Right renal cortex interstitium (tissue), 3 donors: ENCODE measurements around the gene TMEM108. TPM values are rescaled to one million over a fixed set of nuclear protein-coding genes. Genes with fewer than 3 reads are reported as not detected.

Experiments
- DNase-seq, 3 donors: peaks; one replicate each; pipeline ENCODE4 v3.0.0-alpha.2; 2013; ENCODE audit warnings: low read depth in 3 of 3, low spot score in 2 of 3
- polyA plus RNA-seq, 3 donors: library from polyadenylated mRNA; unstranded; fragments of 120-200 nt; gene quantifications; one replicate each; pipeline ENCODE4 v1.2.1, GENCODE V29; 2013; ENCODE audit not compliant: insufficient read length in 3 of 3

Gene TMEM108
- polyA plus RNA-seq, 3 donors: 1.5 to 3.2 (median 2.3) TPM

DNA sequence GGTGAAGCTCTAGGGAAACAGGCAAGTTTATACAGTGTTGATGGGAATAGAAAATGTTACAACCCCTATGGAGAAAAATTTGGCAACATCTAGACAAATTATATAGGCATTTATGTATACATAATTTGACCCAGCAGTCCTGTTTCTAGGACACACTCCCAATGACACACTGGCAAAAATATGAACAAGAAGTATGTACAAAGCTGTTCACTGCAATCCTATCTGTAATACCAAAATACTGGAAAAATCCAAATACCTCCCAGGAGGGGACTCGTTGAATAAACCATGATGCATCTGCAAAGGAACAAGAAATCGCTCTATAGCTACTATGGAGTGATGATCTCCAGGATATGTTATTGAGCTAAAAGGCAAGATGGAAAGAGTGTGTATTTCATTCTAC, 370.2 kb downstream of the TMEM108 start:
- DNase-seq: no peak

DNA sequence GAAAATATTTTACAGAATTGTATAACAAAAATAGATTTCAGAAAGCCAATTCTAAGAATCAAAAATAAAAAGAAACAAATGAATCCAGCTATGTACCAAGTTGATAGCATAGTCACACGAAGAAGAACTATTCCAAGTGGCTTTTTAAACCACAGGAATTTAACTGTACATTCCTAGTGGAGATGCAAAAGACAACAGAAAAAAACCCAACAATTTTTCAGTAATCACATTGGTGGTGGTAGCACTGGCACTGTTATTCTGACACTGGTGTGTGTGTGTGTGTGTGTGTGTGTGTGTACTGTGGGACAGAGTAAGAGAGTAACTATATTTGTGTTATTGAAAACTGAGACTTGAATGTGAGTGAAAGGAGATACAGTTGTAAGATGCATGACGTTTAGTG, 370.8 kb downstream of the TMEM108 start:
- no peak for DNase-seq

DNA sequence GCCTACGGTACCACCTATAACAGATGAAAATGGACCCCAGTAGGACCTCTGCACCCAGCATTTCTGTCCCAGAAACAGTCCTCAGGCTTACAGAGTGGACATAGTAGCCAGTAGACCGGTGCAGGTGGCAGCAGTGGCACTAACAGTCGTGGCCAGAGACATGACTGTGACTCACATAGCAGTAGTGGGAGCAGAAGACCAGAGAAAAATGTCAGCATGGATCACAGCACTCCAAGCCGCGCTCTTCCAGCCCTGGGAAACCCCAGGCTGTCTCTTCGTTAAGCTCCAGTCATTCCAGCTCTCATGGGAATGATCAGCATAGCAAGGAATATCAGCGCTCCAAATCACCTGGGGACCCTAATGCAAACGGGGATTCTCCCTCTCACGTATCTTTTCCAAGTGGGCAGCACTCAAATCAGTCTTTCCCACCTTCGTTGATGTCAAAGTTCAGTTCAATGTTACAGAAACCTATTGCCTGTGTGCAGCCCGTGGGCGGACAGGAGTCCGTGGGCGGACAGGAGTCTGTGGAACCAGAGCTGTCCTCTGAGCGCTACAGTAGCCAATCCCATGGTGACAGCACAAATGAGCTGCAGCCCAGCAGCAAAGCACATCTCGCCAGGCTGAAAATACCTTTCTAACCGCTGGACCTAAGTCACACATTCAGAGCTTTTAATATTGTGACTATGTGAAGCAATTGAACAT, 372.2 kb downstream of the TMEM108 start:
- DNase-seq: no peak

DNA sequence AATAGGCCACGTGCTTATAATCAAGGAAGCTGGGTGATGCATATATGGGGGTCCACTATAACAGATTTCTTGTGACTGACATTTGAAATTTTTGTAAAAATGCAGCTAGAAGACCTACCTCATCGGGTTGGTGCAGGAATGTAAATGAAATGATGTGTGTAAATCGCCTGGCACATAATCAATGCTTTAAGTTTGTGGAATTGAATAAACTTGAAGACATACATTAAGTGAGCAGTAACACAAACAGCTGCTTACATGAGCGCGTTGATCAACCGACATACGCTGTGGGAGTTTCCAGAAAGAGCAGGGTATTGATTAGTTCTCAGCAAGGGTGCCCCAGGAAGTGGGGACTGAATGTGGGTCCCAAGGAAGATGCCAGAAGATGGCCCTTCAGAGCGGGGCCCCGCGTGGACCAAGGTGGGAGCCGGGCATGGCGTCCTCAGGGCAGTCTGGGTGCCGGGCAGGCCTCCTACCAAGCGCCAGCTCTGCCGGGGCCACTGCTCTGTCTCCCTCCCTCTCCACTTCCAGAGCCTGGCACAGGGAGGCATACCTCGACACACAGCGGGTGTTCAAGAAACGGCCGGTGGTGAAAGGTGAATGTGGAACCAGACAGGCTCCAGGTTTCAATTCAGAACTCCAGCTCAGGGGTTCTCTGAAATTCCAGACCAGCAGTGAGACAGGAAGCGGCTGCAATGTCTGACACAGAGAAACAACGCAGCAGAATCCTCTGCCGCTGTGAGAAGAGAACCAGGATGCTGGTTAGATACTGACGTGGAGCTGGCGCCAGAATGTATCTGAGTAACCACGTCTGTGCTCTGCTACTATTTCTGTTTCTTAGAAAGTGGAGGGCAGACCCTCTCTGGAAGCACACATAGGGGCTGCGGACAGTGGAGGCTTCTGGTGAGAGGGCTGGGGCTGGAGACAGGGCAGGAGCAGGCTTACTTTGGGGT, 374.3 kb downstream of the TMEM108 start:
- DNase-seq: no peak

DNA sequence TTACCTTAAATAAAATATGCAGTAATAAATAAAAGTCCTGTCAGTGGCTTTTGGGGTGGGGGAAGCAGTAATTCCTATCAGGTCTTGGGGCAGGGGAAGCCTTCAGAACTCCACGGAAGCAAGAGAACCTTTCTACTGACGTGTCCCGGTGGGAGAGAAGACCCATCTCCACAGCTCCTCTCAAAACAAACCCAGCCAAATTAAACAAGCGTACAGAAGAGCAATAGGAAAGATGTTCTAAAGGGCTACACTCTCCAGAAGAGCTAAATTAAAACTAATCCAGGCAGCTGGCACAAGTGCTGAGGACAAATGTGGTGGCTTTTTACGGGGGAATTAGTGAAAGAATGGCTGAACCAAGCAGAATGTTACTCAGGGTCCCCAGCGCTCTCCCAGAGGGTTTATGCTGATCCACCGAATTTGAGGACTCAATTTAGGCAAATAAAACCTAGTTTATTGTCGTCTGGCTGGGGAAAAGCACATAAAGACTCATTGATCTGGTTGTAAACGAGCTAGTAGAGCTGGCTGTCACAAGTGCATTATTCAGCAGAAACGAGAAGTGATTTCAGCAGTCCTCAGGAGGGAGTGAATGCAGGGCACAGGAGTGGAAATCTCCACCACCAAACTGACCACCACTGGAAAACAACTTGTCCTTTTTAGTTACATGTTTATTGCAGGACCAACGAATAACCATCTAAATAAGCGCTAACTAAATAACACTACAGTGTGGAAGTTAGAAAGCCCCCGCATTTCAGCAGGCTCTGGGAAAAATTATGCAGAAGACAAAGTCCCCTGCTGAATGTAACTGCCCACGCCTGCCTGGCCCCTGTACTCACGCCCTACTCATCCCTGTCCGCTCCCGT, 375.2 kb downstream of the TMEM108 start:
- DNase-seq: no peak

DNA sequence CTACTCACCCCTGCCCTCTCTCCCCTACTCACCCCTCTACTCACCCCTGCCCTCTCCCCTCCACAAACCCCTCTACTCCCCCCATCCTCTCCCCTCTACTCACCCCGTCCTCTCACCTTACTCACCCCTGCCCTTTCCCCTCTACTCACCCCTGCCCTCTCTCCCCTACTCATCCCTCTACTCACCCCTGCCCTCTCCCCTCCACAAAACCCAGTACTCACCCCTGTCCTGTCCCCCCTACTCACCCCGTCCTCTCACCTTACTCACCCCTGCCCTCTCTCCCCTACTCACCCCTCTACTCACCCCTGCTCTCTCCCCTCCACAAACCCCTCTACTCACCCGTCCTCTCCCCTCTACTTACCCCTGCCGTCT, 375.8 kb downstream of the TMEM108 start:
- DNase-seq: no peak

DNA sequence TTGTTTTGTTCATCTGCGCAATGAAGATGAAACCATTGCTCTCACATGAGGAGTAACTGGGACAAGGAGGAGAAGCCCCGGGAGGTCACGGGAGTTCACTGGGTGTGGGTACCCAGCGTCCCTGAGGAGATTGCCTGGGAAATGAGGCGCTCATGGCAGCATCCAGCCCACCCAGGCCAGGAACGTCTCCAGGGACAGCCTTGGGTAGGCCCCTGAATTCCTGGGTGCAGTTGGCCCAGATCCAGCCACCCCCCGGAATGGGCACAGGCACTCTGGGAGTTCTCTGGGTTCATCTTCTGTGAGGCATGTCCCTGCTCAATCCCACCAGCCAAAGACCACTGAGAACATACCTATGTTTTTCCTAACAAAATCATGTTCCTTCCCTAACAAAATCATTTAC, 380.2 kb downstream of the TMEM108 start:
- DNase-seq: no peak

DNA sequence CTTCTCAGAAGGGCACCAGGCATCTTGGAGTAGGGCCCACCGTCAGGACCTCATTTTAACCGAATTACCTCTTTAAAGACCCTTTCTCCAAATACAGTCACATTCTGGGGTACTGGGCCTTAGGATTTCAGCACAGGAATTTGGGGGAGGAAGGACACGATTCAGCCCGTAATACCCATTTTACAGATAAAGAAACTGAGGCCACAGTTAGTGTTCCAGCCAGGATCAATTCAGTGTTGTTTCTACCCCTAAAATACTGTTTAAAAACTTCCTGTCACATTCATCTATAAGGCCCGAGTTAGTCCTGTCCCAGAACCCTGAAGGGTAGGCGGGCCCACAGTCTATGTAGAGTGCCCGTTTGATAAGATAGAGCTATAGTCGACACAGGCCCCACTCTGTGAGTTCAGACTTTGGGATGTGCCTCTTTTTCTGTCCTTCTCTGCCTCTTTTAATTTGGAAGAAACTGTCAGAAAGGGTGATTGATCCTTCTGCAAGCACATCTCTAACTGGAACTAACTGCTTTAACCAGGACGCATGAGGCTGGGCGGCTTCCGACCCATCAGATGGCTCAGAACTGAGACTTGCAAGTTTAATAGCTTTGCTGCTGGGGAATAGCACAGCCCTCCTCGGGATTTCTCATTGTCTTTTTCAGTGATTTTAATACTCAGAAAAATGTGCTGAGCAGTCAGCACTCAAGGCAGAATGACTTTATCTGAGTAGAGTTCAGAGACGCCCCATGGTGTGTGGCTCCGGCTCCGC, 381.1 kb downstream of the TMEM108 start:
- DNase-seq: no peak

DNA sequence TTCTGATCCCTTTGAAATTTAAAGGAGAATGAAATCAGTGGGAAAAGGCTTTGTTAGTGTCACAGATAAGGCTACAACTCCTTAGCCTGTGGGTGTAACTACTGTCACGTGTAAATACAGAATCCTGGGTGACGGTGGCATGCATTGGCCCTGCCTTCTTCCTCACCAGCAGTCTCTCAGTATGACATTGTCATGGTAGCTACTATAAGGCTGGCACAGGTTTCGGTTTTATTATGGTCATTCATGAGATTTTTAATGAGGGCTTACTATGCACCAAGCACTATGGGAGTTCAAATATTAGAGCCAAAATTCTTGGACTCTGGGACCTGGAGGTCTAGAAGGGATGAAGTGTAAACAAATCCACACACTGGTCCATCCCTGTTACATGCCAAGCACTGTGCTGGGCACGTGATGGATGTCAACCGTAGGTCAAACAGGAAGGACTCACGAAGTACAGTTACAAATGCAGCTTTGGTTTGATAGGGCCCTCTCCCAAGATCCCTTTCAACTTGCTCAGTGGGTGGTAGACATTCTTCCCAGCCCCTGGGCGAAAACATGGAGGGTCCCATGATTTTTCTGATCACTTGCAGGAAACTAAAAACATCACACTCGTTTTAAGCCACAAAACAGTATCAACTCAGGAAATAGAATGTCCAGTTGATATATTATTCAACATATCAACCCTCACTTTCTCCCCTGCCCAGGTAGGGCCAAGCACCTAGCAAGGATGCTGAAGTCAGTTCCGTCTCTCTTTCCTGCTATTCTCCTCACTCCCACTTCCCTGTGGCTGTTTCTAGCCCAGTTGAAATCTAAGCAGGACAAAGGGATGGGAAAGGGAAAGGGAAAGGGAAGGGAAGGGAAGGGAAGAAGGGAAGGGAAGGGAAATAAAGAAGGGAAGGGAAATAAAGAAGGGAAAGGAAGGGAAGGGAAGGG, 387.0 kb downstream of the TMEM108 start:
- no peak for DNase-seq

DNA sequence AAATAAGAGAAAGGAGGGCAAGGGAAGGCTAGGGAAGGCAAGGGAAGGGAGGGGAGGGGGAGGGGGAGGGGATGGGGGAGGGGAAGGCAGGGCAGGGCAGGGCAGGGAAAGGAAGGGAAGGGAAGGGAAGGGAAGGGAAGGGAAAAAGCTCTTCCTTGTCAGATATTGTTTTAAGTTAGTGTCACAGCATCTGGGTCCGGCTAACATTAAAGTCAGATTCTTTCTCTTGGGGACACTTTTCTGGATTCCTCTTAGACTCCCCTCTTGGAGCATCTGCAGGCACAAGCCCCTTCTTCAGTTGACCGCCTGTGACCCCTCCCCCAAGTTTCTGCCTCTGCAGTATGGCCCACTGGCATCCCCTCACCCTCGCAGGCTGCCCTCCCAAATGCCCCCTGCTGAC, 387.7 kb downstream of the TMEM108 start:
- DNase-seq: no peak

DNA sequence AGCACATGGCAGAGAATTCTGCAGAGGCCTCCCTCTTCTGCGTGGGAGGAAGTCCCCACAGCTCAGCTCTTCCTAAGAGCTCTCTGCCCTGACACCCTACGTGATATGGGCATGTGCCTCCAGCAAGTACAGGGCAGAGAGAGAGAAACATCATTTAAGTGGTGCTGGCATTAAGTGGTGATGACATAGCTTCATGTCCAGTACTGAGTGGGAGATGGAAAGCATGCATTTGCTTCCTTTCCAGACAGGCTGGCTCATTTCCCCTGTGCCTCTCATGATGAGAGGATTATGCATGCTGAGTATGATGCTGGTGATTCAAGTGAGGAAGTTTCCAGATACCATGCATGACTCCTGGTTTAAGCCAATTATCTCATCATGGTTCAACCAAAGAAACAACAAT, 388.5 kb downstream of the TMEM108 start:
- DNase-seq: no peak

DNA sequence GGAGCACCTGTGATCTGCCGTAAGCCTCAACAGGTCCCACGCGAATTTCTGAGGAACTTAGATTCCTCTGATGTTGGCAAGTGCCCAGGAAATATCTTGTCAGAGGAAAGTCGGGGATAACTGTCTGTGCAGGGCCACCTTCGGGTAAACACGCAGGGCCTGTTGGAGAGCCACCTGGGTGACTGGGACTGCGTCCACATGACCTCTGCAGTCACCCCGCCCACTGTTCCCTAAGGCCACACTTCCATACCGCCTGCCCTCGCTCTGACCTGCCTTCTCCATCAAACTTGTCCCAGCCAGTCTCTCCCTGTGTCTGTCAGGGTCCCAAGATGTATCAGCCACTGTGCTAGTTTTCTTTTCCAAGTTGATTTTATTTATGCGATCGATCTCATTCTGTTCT, 390.4 kb downstream of the TMEM108 start:
- no peak for DNase-seq

DNA sequence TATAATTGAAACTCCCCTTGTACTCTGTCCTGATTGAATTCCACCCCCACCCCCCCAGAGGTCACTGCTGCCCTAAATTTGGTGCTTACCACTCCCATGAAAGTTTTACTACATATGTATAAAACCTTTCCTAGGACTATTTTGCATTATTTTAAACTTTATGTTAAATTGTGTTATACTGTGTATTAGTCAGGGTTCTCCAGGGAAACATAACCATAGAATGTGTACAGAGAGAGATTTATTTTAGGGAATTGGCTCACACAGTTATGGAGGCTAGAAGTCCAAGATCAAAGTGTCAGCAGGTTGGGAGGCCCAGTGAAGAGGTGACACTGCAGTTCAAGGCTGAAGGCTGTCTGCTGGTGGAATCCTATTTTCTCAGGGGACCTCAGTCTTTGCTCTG, 390.9 kb downstream of the TMEM108 start:
- no peak for DNase-seq

DNA sequence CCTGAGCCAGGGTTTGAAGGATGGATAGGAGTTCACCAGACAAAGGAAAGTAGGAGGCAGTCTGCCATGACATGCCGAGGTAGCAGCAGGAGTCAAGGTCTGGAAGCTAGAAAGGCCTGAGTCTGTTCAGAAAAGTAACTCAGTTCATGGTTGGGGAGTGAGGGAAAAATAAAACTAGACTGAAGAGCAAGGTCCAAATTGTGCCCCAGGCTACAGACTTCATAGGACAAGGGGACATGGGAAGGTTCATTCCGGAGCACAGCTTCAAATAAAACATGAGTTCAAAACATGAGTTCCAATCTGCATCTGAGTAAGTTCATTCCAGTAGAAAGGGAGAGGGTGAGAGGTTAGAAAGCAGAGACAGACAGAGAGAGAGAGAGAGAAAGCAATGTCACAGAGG, 401.4 kb downstream of the TMEM108 start:
- DNase-seq: no peak

DNA sequence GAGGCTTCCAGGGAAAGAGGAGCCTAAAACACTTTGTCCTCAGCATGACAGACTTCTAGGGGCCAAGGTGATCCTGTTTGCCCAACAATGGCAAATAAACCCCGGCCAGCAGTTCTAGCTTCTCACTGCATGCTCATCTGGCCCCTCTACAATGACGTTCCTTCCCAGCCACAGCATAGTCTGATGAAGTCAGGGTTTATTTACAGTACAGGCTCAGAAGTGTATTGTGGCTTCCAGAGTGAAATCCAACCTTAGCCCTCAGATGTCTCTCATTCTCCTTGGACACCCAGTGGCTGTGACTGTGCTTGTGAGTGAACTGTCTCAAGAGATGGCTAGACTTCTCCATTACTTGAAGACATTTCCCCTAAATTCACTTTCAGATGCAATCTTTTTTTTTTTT, 402.5 kb downstream of the TMEM108 start:
- DNase-seq: no peak

DNA sequence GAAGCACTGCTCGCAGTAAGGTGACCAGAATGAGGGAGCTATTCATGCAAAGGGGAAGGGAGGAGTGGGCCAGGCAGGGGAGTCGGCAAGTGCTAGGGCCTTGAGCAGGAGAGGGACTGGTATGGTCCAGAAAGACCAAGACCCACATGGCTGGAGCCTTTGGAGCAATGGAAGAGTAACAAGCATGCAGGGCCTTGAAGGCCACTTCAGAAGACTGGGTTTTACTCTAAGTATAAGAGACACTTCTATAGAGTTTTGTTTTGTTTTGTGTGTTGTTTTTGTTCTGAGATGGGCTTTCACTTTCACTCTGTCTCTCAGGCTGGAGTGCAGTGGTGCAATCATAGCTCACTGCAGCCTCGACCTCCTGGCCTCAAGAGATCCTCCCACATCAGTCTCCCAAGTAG, 403.7 kb downstream of the TMEM108 start:
- no peak for DNase-seq

DNA sequence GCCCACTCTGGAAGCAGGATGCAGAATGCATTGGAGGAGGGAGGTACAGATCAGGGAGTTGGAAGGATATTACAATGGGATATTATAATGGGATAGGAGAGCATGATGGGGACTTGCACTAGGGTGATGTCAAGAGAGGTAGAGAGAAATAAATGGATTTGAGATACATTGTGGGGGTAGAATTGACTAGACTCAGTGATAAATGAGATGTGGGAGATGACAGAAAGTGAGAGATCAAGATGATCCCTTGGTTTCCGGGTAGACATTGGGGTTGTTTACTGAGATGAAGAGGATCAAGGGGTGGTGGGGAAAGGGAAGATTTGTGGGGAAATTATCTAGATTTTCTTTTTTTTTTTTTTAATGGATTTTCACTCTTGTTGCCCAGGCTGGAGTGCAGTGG, 404.3 kb downstream of the TMEM108 start:
- no peak for DNase-seq

DNA sequence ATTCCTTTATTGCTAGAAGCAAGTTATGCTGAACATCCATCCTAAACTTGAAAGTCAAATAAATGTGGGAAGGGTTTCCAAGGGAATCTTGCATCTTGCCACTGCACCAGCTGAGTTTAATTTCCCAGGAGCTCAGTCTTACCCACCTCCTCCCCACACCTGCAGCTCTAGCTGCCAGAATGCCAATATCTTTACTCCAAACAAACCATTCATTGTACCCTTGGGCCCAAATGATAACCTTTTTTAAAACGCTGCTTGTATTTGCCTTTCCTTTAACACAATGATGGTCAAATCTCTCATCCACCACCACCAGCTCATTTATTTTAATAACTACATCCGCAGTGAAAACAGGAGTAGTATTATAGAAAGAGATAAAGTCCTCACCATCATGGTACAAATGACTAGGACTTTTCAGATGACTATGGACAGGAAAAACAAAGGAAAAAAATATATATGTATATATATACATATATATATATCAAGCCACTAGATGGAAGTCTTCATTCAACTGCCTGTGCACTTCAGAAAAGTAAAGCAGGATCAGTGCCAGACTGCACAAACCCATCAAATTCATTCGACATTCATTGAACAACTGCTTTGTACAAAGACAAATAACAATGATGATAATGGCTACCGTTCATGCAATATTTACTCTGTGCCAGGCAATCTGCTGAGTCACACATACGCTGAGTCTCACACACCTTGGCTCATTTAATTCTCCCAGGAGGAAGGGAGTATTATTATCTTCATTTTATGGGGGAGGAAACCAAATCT, 405.6 kb downstream of the TMEM108 start:
- DNase-seq: no peak

DNA sequence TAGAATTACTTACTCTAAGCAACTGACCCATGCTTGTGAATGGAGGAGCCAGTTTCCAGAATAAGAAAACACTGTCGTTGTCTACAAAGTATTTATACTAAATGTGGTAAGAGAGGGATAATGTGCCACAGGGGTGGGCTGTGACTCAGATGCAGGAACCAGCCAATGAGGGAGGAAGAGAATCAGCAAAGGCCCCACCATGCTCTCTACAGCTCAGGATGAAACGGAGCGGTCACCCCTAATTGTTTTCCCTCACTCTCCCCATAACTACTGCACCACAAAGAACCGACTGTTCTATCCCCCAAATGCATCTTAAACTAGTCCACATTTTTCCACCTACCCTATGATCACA, 406.2 kb downstream of the TMEM108 start:
- no peak for DNase-seq
